HFF-Myc (cell line): ENCODE results near the gene SPON2.
A peak's percentile ranks its signal among the peaks of the same experiment; 100 is the strongest.

Experiments
- DNase-seq: peaks from one replicate; pipeline ENCODE4 v3.0.0-alpha.2; 2011; ENCODE audit warnings: low read depth; ENCODE audit errors: extremely low read depth
- H3K4me3 ChIP-seq: replicated peaks from 2 replicates; pipeline ENCODE4 v1.5.1; 2011; ENCODE audit warnings: low read depth, mild to moderate bottlenecking, control low read depth, low read length
- CTCF ChIP-seq: IDR thresholded peaks from 2 replicates; pipeline ENCODE4 v1.5.1; 2012; ENCODE audit warnings: mild to moderate bottlenecking, low read depth, low read length, control low read depth; ENCODE audit errors: missing control alignments

The SPON2 gene

GRCh38 chr4:1176398-1177273, 4.3 kb upstream of the SPON2 start:
- H3K4me3 ChIP-seq = no peak overlapping the region
- no peak for TF ChIP-seq CTCF
- no peak for DNase-seq

GRCh38 chr4:1175635-1176229, 3.3 kb upstream of the SPON2 start:
- no peak overlapping the region for H3K4me3 ChIP-seq
- no peak for TF ChIP-seq CTCF
- no peak for DNase-seq

GRCh38 chr4:1174941-1175634, 2.7 kb upstream of the SPON2 start:
- no peak for DNase-seq
- TF ChIP-seq CTCF = no peak
- H3K4me3 ChIP-seq = no peak overlapping the region

GRCh38 chr4:1172971-1173757, 781 bp upstream of the SPON2 start:
- DNase-seq = no peak
- no peak for TF ChIP-seq CTCF
- no peak overlapping the region for H3K4me3 ChIP-seq

- peak overlapping the region; percentile 36 for H3K4me3 ChIP-seq
- TF ChIP-seq CTCF = no peak
- DNase-seq = no peak
These were observed 814 bp downstream of the SPON2 start for GRCh38 chr4:1171311-1172227.
